CD8-positive, alpha-beta memory T cell (primary cell): ENCODE results near the gene AHDC1. TPM values are rescaled to one million over a fixed set of nuclear protein-coding genes. Genes with fewer than 3 reads are reported as not detected.

Experiments
- CTCF ChIA-PET: fragments of 350-600 bp; sonication (Branson Sonifier 250); formaldehyde crosslinking; loops from one replicate; lab custom pipeline; 2021; ENCODE audit warnings: antibody characterized with exemption; lab: Charles Lee
- POLR2A ChIA-PET: fragments of 350-600 bp; sonication (Branson Sonifier 250); formaldehyde crosslinking; loops from one replicate; lab custom pipeline; 2021; ENCODE audit warnings: antibody characterized with exemption; lab: Charles Lee
- DNase-seq, 5 donors: peaks; one replicate each; pipeline versions ENCODE4 v3.0.0 to v3.0.0-alpha.2; 2020 to 2022; ENCODE audit warnings: mixed read lengths in 1 of 5
- H3K27ac ChIP-seq: one replicate; pipeline ENCODE4 v1.7.0; 2013; ENCODE audit warnings: low read depth, mild to moderate bottlenecking, low read length, moderate library complexity
- H3K27me3 ChIP-seq: 2 replicates; pipeline ENCODE4 v1.7.0; 2013; ENCODE audit warnings: low read length, mild to moderate bottlenecking; ENCODE audit not compliant: insufficient read depth, poor library complexity, severe bottlenecking
- H3K36me3 ChIP-seq: 2 replicates; pipeline ENCODE4 v1.7.0; 2013; ENCODE audit warnings: mild to moderate bottlenecking, low read length, moderate library complexity; ENCODE audit not compliant: insufficient read depth
- H3K4me1 ChIP-seq: 2 replicates; pipeline ENCODE4 v1.7.0; 2013; ENCODE audit warnings: mild to moderate bottlenecking, low read length, moderate library complexity; ENCODE audit not compliant: insufficient read depth
- H3K4me3 ChIP-seq: 2 replicates; pipeline ENCODE4 v1.7.0; 2013; ENCODE audit warnings: mild to moderate bottlenecking, low read length
- H3K9me3 ChIP-seq: 2 replicates; pipeline ENCODE4 v1.7.0; 2013; ENCODE audit warnings: mild to moderate bottlenecking, low read length
- H3K27ac Mint-ChIP-seq, 8 donors: one replicate each; pipeline ENCODE4 v1.8.0; 2020 to 2021; ENCODE audit warnings: mixed read lengths in 8 of 8, mild to moderate bottlenecking in 6 of 8, inconsistent platforms in 3 of 8, moderate library complexity in 3 of 8
- H3K27me3 Mint-ChIP-seq, 2 donors: one replicate each; pipeline ENCODE4 v1.8.0; 2020 to 2021; ENCODE audit warnings: mixed read lengths in 2 of 2, mild to moderate bottlenecking in 1 of 2, moderate library complexity in 1 of 2
- H3K36me3 Mint-ChIP-seq, 3 donors: one replicate each; pipeline ENCODE4 v1.8.0; 2020 to 2021; ENCODE audit warnings: mixed read lengths in 3 of 3, inconsistent platforms in 1 of 3, mild to moderate bottlenecking in 1 of 3
- H3K4me1 Mint-ChIP-seq, 3 donors: one replicate each; pipeline ENCODE4 v1.8.0; 2020 to 2021; ENCODE audit warnings: mixed read lengths in 3 of 3, inconsistent platforms in 1 of 3, mild to moderate bottlenecking in 1 of 3
- H3K4me3 Mint-ChIP-seq, 7 donors: one replicate each; pipeline ENCODE4 v1.8.0; 2020 to 2021; ENCODE audit warnings: mixed read lengths in 7 of 7, mild to moderate bottlenecking in 6 of 7, moderate library complexity in 4 of 7, inconsistent platforms in 2 of 7
- H3K9me3 Mint-ChIP-seq, 5 donors: one replicate each; pipeline ENCODE4 v1.8.0; 2020 to 2022; ENCODE audit warnings: mixed read lengths in 5 of 5, mild to moderate bottlenecking in 3 of 5, moderate library complexity in 2 of 5, inconsistent platforms in 1 of 5
- polyA plus RNA-seq: library from polyadenylated mRNA; unstranded; fragments of 300-500 nt; fragmentation: Illumina TruSeq; gene quantifications from one replicate; pipeline ENCODE4 v1.2.3, GENCODE V29; 2021
- total RNA-seq, 2 experiments: library from RNA; stranded (reverse); gene quantifications; one replicate each; pipeline ENCODE4 v1.2.3, GENCODE V29; 2021

The AHDC1 gene
- total and polyA plus RNA-seq, 3 experiments from 2014 or later: 1.9 to 11.5 (median 11.5) TPM

DNA sequence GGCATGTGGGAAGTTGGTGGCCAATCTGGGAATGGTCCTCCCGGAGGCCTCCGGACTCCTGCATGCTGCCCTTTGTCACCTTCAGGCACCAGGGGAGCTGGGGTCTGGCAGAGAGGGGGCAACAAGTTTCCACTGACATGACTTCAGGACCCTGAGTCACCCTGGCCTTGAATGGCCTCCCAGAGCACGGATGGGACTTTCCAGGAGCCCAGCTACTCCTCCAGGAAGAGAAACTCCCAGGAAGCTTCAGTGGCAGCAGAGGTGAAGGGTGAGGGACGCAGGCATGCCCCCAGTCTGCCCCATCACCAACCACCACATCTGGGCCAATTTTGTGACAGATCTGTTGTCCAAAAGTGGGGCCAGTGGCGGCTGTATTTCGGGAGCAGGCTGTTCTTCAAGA is 58.1 kb downstream of the AHDC1 start:
- no peaks in the 10 kb centered on the region for H3K9me3 Mint-ChIP-seq
- no peak overlapping the region for H3K4me3 Mint-ChIP-seq
- H3K27me3 Mint-ChIP-seq: peaks cover 0 to 2% of the 10 kb centered on the region in 2 donors
- no peak overlapping the region for H3K27ac Mint-ChIP-seq
- no peak for DNase-seq
- ChIA-PET CTCF (interaction anchor here (0.7 to 5.6 kb wide), 2 partner anchors 11 to 37 kb away, joined by 3 to 22 read pairs; no protein-coding TSS in a partner anchor), POLR2A (interaction anchor here (0.6 kb wide), 1 partner anchor 852 kb away, joined by 5 read pairs; no protein-coding TSS in a partner anchor)
- Histone ChIP-seq H3K4me3 (no peak overlapping the region), H3K9me3 (no peaks in the 10 kb centered on the region), H3K27me3 (no peaks in the 10 kb centered on the region), H3K27ac (peak overlapping the region; percentile 16), H3K36me3 (no peaks in the 10 kb centered on the region), H3K4me1 (peaks cover 7% of the 10 kb centered on the region)
- H3K4me1 Mint-ChIP-seq: peaks cover 0 to 8% (median 0%) of the 10 kb centered on the region in 3 donors
- peaks cover 0 to 34% (median 6%) of the 10 kb centered on the region in 3 donors for H3K36me3 Mint-ChIP-seq

DNA sequence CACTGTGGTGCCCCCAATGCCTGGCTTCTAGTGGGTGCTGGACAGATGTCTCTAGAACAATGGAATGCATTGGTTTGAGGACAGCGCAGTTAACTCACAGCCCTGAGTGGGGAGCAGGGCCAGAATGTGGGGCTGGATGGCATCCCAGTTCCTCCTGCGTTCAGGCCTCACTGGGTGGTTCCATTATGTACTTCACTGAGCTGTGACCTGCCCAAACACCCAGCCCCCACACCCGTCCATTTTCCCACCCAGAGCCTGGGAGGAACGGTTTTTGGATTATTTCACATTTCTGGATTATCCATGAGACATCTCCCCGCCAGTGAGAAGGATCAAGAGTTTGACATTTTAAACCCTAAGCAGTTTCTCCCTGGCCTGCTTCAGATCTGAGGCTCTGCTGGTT is 58.7 kb downstream of the AHDC1 start:
- no peak overlapping the region for H3K4me3 ChIP-seq
- Mint-ChIP-seq H3K36me3 (peaks cover 0 to 30% (median 6%) of the 10 kb centered on the region in 3 donors), H3K4me3 (no peak overlapping the region), H3K4me1 (peaks cover 0 to 8% (median 0%) of the 10 kb centered on the region in 3 donors), H3K27me3 (peaks cover 0 to 2% of the 10 kb centered on the region in 2 donors), H3K9me3 (no peaks in the 10 kb centered on the region), H3K27ac (no peak overlapping the region)
- H3K9me3 ChIP-seq: no peaks in the 10 kb centered on the region
- H3K27ac ChIP-seq: peak overlapping the region; percentile 54
- CTCF ChIA-PET: interaction anchor here (0.7 to 5.6 kb wide), 2 partner anchors 12 to 37 kb away, joined by 3 to 22 read pairs; no protein-coding TSS in a partner anchor
- no peak for DNase-seq
- H3K36me3 ChIP-seq: no peaks in the 10 kb centered on the region
- H3K27me3 ChIP-seq: no peaks in the 10 kb centered on the region
- H3K4me1 ChIP-seq: peaks cover 7% of the 10 kb centered on the region
- POLR2A ChIA-PET: interaction anchor here (0.6 kb wide), 1 partner anchor 852 kb away, joined by 5 read pairs; no protein-coding TSS in a partner anchor

DNA sequence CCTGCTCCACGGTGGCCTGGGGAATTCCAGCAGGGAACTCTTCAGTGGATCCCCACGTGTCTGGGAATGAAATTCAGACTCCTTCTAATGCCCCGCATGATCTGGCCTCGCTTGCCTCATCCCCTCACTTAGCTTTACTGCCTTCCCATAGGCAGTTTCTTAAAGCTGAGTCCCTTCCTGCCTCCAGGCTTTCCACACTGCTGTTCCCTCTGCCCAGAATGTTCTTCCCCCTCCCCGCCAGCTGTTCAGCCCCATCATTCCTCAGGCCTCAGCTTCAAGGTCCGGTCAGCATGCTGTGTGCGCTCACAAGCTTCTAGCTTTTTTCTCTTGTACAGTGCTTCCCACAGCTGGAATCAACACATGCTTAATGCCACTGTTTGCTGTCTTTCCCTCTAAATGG is 59.1 kb downstream of the AHDC1 start:
- Mint-ChIP-seq H3K27me3 (peaks cover 0 to 2% of the 10 kb centered on the region in 2 donors), H3K9me3 (no peaks in the 10 kb centered on the region), H3K4me3 (no peak overlapping the region), H3K4me1 (peaks cover 0 to 8% (median 0%) of the 10 kb centered on the region in 3 donors), H3K27ac (peak overlapping the region in 3 of 8 donors; percentile 26 to 74 (median 63)), H3K36me3 (peaks cover 0 to 25% (median 6%) of the 10 kb centered on the region in 3 donors)
- Histone ChIP-seq H3K4me3 (no peak overlapping the region), H3K9me3 (no peaks in the 10 kb centered on the region), H3K36me3 (no peaks in the 10 kb centered on the region), H3K27me3 (no peaks in the 10 kb centered on the region), H3K4me1 (peaks cover 7% of the 10 kb centered on the region), H3K27ac (peak overlapping the region; percentile 54)
- ChIA-PET CTCF (interaction anchor here (5.6 kb wide), 1 partner anchor 12 kb away, joined by 22 read pairs; no protein-coding TSS in a partner anchor), POLR2A (no interaction called here)
- no peak for DNase-seq

DNA sequence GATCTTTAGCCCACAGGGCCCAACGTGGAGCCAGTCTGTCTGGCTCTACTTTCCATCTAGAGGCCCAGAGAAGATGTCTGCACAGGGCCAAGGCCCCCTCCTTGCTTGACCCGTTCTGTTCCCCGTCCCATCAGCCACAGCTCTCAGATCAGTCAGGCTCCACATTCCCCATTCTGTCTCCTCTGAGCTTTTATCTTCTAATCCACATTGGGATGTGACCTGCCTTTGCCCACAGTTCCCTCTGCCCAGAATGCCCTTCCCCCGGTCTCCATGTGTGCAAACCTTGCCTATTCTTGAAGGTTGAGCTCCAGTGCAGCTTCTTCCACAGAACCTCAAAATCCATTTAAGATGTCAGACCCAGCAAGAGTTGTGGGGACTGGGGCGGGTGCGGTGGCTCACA is 60.7 kb downstream of the AHDC1 start:
- POLR2A ChIA-PET: no interaction called here
- peaks cover 0 to 2% of the 10 kb centered on the region in 2 donors for H3K27me3 Mint-ChIP-seq
- H3K9me3 ChIP-seq: no peaks in the 10 kb centered on the region

DNA sequence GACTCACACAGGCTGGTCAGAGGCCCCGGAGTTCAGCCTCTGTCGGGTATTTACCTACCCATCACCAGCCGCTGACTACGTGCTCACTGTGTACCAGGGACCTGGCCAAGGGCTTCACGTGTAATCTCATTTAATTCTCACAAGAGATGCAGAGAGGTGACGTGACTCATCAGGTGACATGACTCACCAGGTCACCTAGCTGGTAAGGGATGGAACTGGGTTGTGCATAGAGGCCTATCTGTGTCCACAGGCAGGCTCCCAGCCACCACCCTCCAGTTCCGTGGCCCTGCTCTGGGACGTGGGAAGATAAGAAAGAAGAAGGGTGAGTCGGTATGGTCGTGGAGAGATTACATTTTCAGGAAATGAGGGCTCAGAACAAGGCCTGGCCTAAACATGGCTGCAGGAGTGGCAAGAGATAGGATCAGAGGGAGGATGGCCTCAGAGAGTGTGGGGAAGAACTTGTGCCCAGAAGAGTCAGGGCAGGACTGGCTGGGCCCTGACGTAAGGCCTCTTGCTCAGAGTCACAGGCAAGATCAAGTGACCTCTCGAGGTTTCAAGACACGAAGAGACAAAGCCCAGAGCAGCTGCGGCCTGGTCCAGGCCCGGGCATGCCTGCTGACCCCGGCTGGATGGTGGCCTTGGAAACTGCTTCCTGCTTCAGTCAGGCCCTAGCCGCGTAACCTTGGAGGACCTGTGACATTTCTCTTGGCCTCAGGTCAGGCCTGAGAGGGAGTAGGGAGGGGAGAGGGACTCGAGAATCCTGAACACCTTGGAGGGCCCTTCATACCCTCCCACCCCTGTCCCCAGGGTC is 61.3 kb downstream of the AHDC1 start:
- ChIA-PET CTCF (no interaction called here), POLR2A (no interaction called here)
- Mint-ChIP-seq H3K4me3 (no peak overlapping the region), H3K36me3 (peaks cover 0 to 12% (median 8%) of the 10 kb centered on the region in 3 donors), H3K4me1 (peaks cover 0 to 8% (median 0%) of the 10 kb centered on the region in 3 donors), H3K9me3 (no peaks in the 10 kb centered on the region), H3K27ac (peak overlapping the region in 5 of 8 donors; percentile 18 to 82 (median 61)), H3K27me3 (peaks cover 0 to 2% of the 10 kb centered on the region in 2 donors)
- Histone ChIP-seq H3K4me3 (no peak overlapping the region), H3K36me3 (no peaks in the 10 kb centered on the region), H3K9me3 (no peaks in the 10 kb centered on the region), H3K27ac (peak overlapping the region; percentile 49), H3K4me1 (peaks cover 7% of the 10 kb centered on the region), H3K27me3 (no peaks in the 10 kb centered on the region)
- no peak for DNase-seq

More for the DNA sequence above, 60.7 kb downstream of the AHDC1 start:
- H3K27ac Mint-ChIP-seq: peak overlapping the region in 4 of 8 donors; percentile 23 to 64 (median 38)
- H3K9me3 Mint-ChIP-seq: no peaks in the 10 kb centered on the region
- H3K4me3 ChIP-seq: no peak overlapping the region
- peaks cover 0 to 12% (median 8%) of the 10 kb centered on the region in 3 donors for H3K36me3 Mint-ChIP-seq
- CTCF ChIA-PET: no interaction called here
- no peaks in the 10 kb centered on the region for H3K27me3 ChIP-seq
- H3K4me1 Mint-ChIP-seq: peaks cover 0 to 8% (median 0%) of the 10 kb centered on the region in 3 donors
- no peak for DNase-seq
- H3K4me1 ChIP-seq: peaks cover 7% of the 10 kb centered on the region
- H3K27ac ChIP-seq: peak overlapping the region; percentile 49
- H3K36me3 ChIP-seq: no peaks in the 10 kb centered on the region
- H3K4me3 Mint-ChIP-seq: no peak overlapping the region

DNA sequence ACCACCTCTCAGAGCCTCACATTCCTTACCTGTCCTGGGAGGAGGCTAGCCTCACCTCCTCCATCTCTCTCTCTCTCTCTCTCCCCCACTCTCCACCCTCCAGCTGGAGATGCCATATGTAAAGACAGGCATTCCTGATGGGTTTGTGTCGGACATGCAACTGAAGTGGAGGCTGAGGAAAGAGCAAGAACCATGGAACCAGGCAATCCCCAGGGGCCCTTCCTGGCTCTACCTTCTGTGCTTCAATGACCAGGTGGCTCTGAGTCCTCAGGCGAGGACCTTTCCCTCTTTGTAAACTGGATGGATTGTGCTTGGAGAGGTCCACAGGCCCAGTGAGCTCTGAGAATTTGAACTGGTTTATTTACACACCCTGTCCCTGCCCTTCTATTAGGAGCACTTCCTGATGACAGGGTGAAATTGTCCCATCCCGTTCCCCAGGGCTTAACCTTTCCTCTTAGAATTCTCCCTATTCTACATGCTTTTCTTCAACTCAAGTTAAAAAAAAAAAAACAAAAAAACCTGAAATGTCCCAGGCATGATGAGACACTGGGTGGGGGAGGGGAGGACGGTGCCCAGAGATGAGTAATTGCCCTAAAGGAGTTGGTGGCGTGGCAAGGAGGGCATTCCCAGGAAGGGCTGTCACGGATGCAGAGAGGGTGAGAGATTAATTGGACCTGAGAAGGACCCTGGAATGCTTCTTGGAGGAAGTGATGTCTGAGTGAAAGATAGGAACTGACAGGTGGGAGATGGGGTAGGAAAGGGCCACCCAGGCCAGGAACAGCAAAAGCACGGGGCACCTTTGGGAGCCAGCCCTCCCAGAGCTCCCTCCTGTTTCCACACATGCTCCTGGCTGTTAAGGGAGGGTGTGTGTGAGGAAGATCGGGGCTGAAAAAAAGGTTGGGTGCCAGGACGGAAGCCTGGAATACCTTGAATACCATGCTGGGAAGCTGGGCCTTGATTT is 63.8 kb downstream of the AHDC1 start:
- no peaks in the 10 kb centered on the region for H3K27me3 ChIP-seq
- H3K27me3 Mint-ChIP-seq: peaks cover 0 to 2% of the 10 kb centered on the region in 2 donors
- no peak overlapping the region for H3K4me3 Mint-ChIP-seq
- H3K4me1 ChIP-seq: peaks cover 7% of the 10 kb centered on the region
- DNase-seq: no peak
- ChIA-PET POLR2A (no interaction called here), CTCF (interaction anchor here (0.8 kb wide), 1 partner anchor 28 kb away, joined by 3 read pairs; no protein-coding TSS in a partner anchor)
- peak overlapping the region in 6 of 8 donors; percentile 50 to 76 (median 59) for H3K27ac Mint-ChIP-seq
- no peaks in the 10 kb centered on the region for H3K9me3 ChIP-seq
- H3K9me3 Mint-ChIP-seq: no peaks in the 10 kb centered on the region
- peaks cover 0 to 8% (median 0%) of the 10 kb centered on the region in 3 donors for H3K4me1 Mint-ChIP-seq
- peaks cover 0 to 8% (median 8%) of the 10 kb centered on the region in 3 donors for H3K36me3 Mint-ChIP-seq
- no peak overlapping the region for H3K4me3 ChIP-seq
- no peak overlapping the region for H3K27ac ChIP-seq
- H3K36me3 ChIP-seq: no peaks in the 10 kb centered on the region

DNA sequence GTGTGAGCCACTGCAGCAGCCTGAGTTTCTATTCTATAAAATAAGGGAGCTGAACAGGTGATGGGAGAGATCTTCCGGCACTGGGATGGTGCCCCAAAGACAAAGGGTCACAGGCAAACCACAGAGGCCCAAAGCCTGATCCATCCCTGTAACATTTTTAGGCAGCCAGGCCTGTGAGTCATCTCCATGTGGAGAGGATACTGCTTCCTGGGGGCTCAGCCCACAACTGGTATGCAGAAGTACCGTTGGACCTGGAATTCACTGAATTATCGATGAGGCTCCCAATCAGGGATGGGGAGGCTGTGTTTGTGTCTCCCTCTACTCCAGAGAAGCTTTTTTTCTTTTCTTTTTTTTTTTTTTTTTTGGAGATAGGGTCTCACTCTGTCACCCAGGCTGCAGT is 65.2 kb downstream of the AHDC1 start:
- H3K4me1 ChIP-seq: no peaks in the 10 kb centered on the region
- H3K9me3 Mint-ChIP-seq: no peaks in the 10 kb centered on the region
- no peaks in the 10 kb centered on the region for H3K4me1 Mint-ChIP-seq
- ChIA-PET CTCF (interaction anchor here (1.7 kb wide), 1 partner anchor 16 kb away, joined by 6 read pairs; no protein-coding TSS in a partner anchor), POLR2A (no interaction called here)
- H3K27me3 Mint-ChIP-seq: no peaks in the 10 kb centered on the region
- H3K27me3 ChIP-seq: no peaks in the 10 kb centered on the region
- peaks cover 0 to 7% (median 4%) of the 10 kb centered on the region in 3 donors for H3K36me3 Mint-ChIP-seq
- no peaks in the 10 kb centered on the region for H3K9me3 ChIP-seq
- H3K27ac ChIP-seq: no peak overlapping the region
- H3K27ac Mint-ChIP-seq: peak overlapping the region in 1 of 8 donors; percentile 27
- no peaks in the 10 kb centered on the region for H3K36me3 ChIP-seq
- H3K4me3 Mint-ChIP-seq: no peak overlapping the region
- DNase-seq: no peak
- H3K4me3 ChIP-seq: no peak overlapping the region
